HEK293 (cell line): ENCODE data around the gene DMBX1.

Source experiments
- AEBP2 ChIP-seq: fragments of 450-650 bp; formaldehyde crosslinking; IDR thresholded peaks from 2 replicates; pipeline ENCODE4 v1.5.1; 2016; ENCODE audit warnings: missing biosample characterization, missing genetic modification characterization, borderline replicate concordance
- BCL6B ChIP-seq: fragments of 450-650 bp; formaldehyde crosslinking; IDR thresholded peaks from 2 replicates; pipeline ENCODE4 v1.5.1; 2017; ENCODE audit warnings: missing biosample characterization, missing genetic modification characterization
- GLI2 ChIP-seq: fragments of 450-650 bp; formaldehyde crosslinking; IDR thresholded peaks from 2 replicates; pipeline ENCODE4; 2017; ENCODE audit warnings: missing biosample characterization, missing genetic modification characterization, low read depth, borderline replicate concordance
- INSM2 ChIP-seq: fragments of 450-650 bp; formaldehyde crosslinking; IDR thresholded peaks from 2 replicates; pipeline ENCODE4 v1.5.1; 2016; ENCODE audit warnings: missing biosample characterization, missing genetic modification characterization
- KLF10 ChIP-seq: fragments of 450-650 bp; IDR thresholded peaks from 2 replicates; pipeline ENCODE4 v1.5.1; 2018; ENCODE audit warnings: missing biosample characterization, mild to moderate bottlenecking, missing genetic modification characterization
- MEIS1 ChIP-seq: sonication (generic); formaldehyde crosslinking; IDR thresholded peaks from 2 replicates; pipeline ENCODE4 v1.8.1; 2022; ENCODE audit warnings: missing genetic modification reagents, mild to moderate bottlenecking, borderline replicate concordance
- PBX3 ChIP-seq: sonication (generic); formaldehyde crosslinking; IDR thresholded peaks from 2 replicates; pipeline ENCODE4 v1.8.1; 2022; ENCODE audit warnings: mild to moderate bottlenecking, moderate library complexity, missing genetic modification reagents
- SETDB1 ChIP-seq: IDR thresholded peaks from one replicate; pipeline ENCODE4 v1.6.1; 2017; ENCODE audit warnings: mild to moderate bottlenecking, low read length, moderate library complexity, mixed read lengths; ENCODE audit not compliant: insufficient read length
- TCF7L2 ChIP-seq: IDR thresholded peaks from 2 replicates; pipeline ENCODE4 v1.6.1; 2011; ENCODE audit warnings: low read depth, mild to moderate bottlenecking, inconsistent platforms, low read length, moderate library complexity, borderline replicate concordance
- YY2 ChIP-seq: fragments of 450-650 bp; formaldehyde crosslinking; IDR thresholded peaks from 2 replicates; pipeline ENCODE4 v1.5.1; 2016; ENCODE audit warnings: missing biosample characterization, missing genetic modification characterization
- ZBTB10 ChIP-seq: fragments of 450-650 bp; formaldehyde crosslinking; IDR thresholded peaks from 2 replicates; pipeline ENCODE4 v1.5.1; 2016; ENCODE audit warnings: missing biosample characterization, missing genetic modification characterization
- ZIC2 ChIP-seq: fragments of 450-650 bp; formaldehyde crosslinking; IDR thresholded peaks from 2 replicates; pipeline ENCODE4 v1.5.1; 2016; ENCODE audit warnings: missing biosample characterization, missing genetic modification characterization
- ZNF148 ChIP-seq: fragments of 450-650 bp; formaldehyde crosslinking; IDR thresholded peaks from 2 replicates; pipeline ENCODE4 v1.5.0; 2017; ENCODE audit warnings: missing biosample characterization, missing genetic modification characterization, borderline replicate concordance
- ZNF202 ChIP-seq: fragments of 450-650 bp; formaldehyde crosslinking; IDR thresholded peaks from 2 replicates; pipeline ENCODE4 v1.5.1; 2016; ENCODE audit warnings: missing biosample characterization, missing genetic modification characterization, borderline replicate concordance
- ZNF280C ChIP-seq: fragments of 450-650 bp; formaldehyde crosslinking; IDR thresholded peaks from 2 replicates; pipeline ENCODE4 v1.5.1; 2016; ENCODE audit warnings: missing biosample characterization, missing genetic modification characterization
- ZNF391 ChIP-seq: fragments of 450-650 bp; formaldehyde crosslinking; IDR thresholded peaks from 2 replicates; pipeline ENCODE4 v1.5.1; 2016; ENCODE audit warnings: low read depth, missing biosample characterization, missing genetic modification characterization, borderline replicate concordance
- ZNF416 ChIP-seq: fragments of 450-650 bp; formaldehyde crosslinking; IDR thresholded peaks from 2 replicates; pipeline ENCODE4 v1.5.1; 2016; ENCODE audit warnings: missing biosample characterization, missing genetic modification characterization
- ZNF555 ChIP-seq: fragments of 450-650 bp; formaldehyde crosslinking; conservative IDR thresholded peaks from 2 replicates; pipeline ENCODE4 v1.5.1; 2017; ENCODE audit warnings: missing biosample characterization, mild to moderate bottlenecking, missing genetic modification characterization, inconsistent platforms
- ZNF560 ChIP-seq: fragments of 450-650 bp; formaldehyde crosslinking; IDR thresholded peaks from 2 replicates; pipeline ENCODE4 v1.5.1; 2017; ENCODE audit warnings: missing biosample characterization, missing genetic modification characterization, borderline replicate concordance
- ZNF580 ChIP-seq: fragments of 450-650 bp; formaldehyde crosslinking; IDR thresholded peaks from 2 replicates; pipeline ENCODE4 v1.5.1; 2016; ENCODE audit warnings: missing biosample characterization, missing genetic modification characterization
- ZNF610 ChIP-seq: fragments of 450-650 bp; formaldehyde crosslinking; IDR thresholded peaks from 2 replicates; pipeline ENCODE4 v1.5.1; 2016; ENCODE audit warnings: missing biosample characterization, missing genetic modification characterization, borderline replicate concordance
- ZNF707 ChIP-seq: fragments of 450-650 bp; formaldehyde crosslinking; IDR thresholded peaks from 2 replicates; pipeline ENCODE4 v1.5.1; 2016; ENCODE audit warnings: missing biosample characterization, missing genetic modification characterization
- ZNF76 ChIP-seq: fragments of 450-650 bp; formaldehyde crosslinking; IDR thresholded peaks from 2 replicates; pipeline ENCODE4; 2016; ENCODE audit warnings: low read depth, missing biosample characterization, missing genetic modification characterization, borderline replicate concordance
- ZSCAN16 ChIP-seq: fragments of 450-650 bp; formaldehyde crosslinking; IDR thresholded peaks from 2 replicates; pipeline ENCODE4 v1.5.1; 2016; ENCODE audit warnings: missing biosample characterization, missing genetic modification characterization

DMBX1 gene

GRCh38 chr1:46517010-46517600 is 27.5 kb downstream of the DMBX1 start (continued):
- TF ChIP-seq YY2 (tag by site-specific recombination) (no peak), ZNF580 (tag by site-specific recombination) (no peak), INSM2 (tag by site-specific recombination) (no peak), ZNF610 (tag by site-specific recombination) (no peak), ZNF560 (tag by site-specific recombination) (no peak), BCL6B (no peak), ZNF555 (no peak), ZNF280C (no peak), ZNF416 (tag by site-specific recombination) (no peak), ZNF391 (tag by site-specific recombination) (no peak), ZBTB10 (tag by site-specific recombination) (no peak), KLF10 (no peak), MEIS1 (no peak), ZNF148 (no peak), ZIC2 (tag by site-specific recombination) (peak; percentile 95), ZNF707 (tag by site-specific recombination) (no peak), SETDB1 (no peak), ZNF76 (tag by site-specific recombination) (no peak), ZNF202 (tag by site-specific recombination) (no peak), ZSCAN16 (tag by site-specific recombination) (no peak), PBX3 (CRISPR knock-in tag) (no peak), GLI2 (no peak), AEBP2 (tag by site-specific recombination) (no peak), TCF7L2 (no peak)
